ENCODE results near the gene ELMO1.
A peak's percentile ranks its signal among the peaks of the same experiment; 100 is the strongest.

ELMO1 gene

DNA sequence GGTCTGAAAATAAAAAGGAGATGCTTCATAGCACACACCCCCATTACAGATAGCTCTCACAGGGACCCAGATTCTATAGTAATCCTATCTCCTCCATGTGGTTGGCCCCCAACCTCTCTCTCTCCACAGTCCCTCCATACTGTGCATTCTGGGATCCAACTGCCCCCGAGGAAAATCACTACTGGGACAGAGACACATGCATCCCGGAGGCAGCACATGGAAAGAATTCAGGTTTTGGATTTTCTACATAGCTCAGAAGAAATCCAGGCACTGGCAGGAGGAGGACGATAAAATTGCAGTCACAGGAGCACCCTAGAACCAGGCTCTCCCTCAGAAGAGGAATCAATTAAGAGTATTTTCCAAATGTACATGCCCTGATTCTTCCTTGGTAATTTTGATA, 239.5 kb downstream of the ELMO1 start:
- DNase-seq: no peak

DNA sequence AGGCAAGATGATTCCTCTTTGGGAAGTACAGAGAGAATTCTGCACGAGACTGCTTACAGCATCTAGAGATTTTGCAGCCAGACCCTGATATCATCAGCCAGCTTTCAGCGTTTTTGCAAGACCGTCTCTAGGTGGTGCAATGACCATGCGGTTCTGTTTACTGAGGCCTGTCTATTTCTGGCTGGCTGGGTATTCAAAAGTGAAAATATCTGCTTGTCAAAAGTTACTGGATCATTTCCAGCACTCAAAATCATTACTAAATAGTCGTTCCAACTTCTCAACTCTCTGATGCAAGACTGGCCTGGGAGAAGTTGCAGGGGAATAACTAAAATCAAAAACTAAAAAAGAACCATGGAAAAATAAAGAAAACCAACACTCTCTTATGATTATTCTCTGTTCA, 240.1 kb downstream of the ELMO1 start:
- DNase-seq: peak; percentile 24

DNA sequence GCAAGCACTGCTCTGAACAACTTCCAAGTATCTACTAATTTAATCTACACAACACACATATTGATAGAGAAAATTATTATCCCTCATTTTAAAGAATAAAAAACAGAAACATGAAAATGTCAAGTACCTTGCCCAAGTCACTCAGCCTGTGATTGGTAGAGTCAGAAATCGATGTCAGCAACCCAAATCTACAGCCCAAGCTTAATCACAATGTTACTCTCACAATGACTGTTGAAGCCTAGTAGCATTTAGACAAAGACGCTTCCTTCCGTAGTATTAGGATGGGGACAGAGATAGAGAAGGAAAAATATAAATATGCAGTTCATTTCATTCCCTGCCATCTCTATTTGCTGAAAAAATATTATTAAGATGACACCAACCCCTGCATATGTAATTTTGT, 242.5 kb downstream of the ELMO1 start:
- no peak for DNase-seq

DNA sequence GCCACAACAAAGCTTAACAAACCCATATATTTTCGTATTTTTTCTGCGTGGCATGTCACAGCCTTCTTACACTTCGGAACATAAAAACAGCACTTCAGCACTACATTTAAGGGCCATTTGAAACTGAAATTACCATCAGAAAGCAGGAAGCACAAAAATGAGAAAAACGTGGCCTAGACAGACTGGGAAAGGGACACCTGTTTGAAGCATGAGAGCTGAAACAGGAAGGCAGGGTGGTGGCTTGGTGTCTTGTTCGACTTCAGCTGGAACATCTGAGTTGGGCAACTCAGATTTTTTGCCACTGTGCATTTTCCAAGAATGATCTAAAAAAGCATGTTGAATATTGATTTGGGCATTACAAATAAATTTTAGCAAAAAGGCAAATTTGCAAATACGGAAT, 243.2 kb downstream of the ELMO1 start:
- DNase-seq: no peak

DNA sequence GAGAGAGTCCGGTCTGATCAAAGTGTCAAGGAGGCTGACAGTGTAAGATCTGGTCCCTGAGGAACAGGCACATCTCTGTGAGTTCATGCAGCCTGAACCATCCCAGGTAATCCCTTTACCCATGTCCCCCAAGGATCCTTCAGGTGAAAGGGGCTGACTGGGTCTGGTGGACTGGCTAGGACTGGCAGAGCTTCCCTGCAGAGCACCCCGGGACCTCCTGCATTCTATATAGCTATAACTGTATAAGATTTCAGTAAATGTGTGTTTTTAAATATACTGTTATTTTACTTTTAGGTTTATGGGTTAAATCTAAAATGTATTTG, 246.8 kb downstream of the ELMO1 start:
- DNase-seq: no peak

DNA sequence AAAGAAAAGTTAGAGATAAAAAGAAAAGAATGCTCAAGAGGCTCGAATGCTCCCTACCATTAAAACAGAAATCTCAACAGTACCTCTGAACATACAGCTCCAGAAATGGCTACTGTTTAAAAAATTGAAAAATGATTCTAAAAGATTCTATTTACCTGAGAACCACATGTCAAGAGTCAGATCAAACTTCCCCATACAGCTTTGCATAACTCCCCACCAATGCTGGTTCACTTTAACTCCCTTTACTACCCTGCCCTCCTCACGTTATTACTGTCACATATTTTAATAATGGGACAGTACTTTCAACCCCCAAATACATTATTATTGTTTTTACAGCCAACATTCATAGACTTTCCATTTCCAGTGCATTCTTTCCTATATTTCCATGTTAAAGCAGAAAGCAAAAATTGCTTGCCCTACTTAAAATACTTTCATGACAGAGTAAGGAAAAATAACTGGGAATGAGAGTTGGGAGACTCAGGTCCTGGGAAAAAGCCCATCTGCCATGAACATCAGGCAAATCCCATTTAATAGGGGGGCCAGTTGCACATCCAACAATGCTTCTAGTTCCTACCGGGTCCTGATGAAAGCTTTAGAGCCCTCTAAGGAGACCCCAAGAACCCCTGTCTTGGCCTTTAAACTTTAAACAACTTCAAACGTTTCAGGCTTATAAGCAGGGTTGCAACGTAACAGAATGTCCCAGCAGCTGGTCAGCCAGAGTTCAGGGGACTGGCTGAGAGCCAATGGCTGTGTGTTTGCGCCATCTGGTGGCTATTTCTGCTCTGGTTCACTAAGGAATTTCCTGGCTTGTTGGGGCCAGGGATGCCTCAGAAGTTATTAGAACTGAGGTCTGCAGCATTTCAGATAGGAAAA, 247.4 kb downstream of the ELMO1 start:
- DNase-seq: peak; percentile 15

DNA sequence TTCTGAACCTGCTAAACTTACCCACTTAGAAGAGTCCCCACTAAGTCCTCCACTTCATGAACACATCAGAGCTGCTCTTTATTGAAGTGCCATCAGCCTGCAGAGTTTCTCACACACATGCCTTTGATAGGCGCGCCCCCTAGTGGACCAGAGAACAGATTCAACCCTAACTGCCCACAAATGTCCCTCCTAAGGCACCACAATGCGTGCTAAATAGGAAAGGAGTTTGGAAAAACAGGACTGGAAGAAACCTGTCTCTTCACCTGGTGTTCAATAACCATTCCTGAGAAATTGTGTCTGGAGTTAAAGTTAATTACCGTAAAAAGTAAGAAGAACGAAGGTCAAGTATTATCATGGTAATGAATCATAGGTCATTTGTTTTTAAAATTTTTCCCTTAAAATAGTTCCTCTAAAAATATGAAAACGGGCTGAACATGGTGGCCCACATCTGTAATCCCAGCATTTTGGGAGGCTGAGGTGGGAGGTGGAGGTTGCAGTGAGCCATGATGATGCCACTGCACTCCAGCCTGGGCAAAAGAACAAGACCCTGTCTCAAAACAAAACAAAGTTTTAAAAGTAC, 249.7 kb downstream of the ELMO1 start:
- peak; percentile 65 for DNase-seq

DNA sequence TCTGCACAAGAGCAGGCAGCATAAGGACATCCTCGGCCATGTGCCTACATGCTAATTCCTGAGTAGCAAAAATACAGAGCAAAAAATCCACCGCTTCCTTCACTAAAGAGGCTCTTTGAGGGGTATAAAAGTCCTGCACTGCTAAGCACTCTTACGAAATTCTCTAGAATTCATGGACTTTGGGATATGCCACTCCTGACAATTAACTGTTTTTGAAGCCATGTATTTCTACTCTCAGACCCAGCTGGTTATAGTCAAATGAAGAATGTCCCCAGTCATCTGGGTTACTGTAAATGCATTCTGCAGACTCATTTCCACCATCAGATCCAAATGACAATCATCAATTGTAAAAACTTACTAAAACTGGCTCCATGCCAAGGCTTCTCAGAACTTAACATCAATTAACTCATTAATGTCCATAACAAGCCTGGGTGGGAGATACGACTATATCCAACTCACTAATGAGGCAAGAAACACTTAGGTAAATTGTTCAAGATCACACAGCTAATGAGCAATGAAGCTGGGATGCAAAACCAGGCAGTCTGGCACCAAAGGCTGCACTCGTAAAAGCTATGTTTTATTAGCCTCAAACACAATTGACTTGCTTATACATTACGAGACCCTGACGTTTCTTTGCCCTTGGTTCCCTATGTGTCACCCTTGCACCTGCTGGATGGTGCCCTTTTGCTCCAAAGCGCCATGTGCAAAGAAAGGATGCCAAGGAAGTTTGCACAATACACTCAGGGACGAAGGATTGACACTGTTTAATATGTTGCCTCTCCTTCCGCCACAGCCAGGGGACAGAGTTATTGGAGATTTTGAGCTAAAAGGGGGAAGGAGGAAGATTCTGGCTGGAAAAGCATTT, 250.4 kb downstream of the ELMO1 start:
- DNase-seq: no peak

DNA sequence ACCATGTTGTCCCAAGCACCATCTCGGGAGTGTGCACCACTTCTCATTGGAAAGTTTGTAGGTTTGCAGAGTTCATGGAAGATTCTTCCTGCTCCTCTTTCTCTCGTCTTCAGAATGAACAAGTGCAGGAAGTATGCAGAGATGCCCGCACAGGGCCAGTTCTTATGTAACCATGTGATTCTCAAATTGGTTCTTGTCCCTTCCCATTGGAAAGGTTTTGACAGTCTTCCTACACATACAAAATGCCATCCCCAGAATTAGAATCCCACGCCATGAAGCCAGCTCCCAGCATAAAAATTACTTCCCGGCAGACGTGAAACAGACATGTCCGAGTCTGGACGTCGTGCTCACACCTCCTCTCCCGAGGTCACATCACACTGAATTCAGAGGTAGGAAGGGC, 251.6 kb downstream of the ELMO1 start:
- DNase-seq: no peak

DNA sequence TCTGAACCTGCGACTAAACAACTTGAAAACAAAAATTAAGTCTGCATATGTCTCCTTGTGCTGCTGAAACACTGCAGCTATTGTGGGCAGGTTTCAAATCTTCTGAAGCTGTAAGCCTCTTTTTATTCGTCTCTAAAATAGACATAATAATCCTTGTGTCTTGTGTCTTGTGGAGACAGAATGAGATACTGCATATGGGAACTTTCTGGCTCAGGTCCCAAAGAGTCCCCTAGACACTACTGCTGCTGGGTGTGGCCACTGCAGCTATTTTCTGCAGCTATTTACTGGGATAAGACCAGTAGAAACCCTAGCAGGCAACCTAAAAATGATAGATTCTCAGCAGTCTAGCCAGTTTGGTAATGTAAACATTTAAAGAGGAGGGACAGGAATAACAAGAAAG, 252.0 kb downstream of the ELMO1 start:
- no peak for DNase-seq

DNA sequence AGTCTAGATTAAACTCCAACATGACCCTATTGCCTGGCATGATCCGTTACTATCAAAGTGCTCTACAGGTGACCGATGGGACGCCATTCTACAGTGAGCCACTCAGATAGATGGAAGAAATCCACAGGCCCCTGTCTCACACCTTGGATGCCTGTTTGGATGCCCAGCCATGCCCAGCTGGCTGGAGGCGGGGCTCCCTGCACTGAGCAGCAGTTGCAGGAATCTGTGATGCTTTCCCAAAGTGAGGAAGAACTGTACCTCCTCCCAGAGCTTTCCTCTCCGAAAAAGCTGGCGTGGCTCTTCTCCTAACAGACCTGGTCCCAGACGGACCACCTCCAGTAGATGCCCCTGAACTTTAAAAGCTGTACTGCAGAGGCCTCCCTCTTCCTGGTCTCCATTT, 253.3 kb downstream of the ELMO1 start:
- DNase-seq: no peak

DNA sequence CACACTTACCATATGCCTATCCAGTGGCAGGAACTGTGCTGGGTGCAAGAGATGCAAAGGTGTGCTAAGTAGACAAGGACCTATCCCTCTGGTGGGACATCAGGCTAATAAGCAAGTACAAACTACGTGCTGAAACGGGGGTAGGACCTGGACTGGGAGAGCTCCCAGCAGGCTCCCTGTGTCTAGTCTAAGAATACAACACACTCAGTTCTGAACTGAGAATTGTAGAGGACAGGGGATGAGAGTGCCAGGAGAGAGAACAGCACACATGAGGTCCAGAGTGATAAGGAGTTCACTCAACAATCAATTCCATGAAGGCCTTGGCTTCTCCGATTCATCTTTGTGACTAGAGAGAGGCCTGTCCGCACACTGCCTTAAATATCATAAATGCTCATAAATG, 253.7 kb downstream of the ELMO1 start:
- DNase-seq: no peak

DNA sequence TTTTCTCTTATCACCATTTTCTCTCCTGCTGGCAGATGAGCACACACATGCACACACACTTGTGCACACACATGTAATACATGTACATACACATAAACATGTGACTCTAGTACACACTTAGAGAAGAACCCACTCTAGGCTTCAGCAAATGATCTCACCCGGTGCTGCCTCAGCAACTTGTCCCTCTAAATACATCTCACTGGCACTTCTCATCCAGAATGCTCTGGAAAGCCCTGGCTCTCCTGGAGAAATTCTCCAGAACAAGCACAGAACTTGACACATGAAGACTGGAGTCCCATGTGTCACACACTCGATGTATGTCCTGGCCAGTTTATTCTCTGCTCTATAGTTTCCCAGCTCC, 254.9 kb downstream of the ELMO1 start:
- DNase-seq: no peak

DNA sequence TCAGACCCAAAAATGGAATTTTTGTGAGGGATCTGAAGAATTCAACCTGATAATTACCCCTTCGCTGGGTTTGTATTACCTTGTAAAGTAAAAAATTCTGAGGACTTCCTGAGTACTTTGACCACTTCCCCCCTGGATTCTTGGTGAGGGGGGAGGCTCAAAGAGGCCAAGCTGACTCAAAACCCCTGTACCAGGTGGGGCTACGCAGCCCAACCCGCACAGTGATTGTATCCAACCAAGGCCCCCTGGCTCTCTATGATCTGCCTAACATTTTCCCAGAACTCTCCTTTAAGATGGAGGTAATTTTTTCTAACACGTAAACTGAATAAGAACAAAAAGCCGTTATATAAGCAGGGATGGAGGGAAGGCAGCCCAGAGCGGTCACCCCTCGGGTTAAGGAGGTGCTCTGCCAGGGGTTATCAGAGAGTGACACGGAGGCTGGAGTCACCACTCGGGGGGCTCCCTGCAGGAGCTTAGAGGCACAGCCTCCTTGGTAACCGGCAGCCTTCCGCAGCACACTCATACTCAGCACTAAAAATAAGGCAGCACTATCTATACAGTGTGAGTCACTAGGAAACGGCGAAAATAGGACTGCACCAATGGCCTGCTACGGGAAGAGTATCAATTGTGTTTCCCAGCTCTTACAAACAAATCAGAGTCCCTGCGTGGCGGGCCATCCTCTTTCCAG, 255.4 kb downstream of the ELMO1 start:
- no peak for DNase-seq

DNA sequence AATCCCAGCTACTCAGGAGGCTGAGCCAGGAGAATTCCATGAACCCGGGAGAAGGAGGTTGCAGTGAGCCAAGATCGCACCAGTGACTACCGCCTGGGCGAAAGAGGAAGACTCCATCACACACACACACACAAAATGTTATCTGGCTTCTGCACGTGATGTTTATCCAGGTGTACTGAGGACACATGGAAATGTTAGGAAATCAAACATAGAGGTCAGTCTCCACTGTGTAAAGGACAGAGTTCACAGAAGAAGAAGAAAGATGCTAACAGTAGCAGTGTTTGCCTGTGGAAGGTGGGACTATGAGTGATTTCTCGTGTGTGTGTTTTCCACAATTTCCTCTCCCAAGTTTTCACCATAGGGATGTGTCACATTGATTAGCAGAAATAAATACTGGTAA, 256.9 kb downstream of the ELMO1 start:
- DNase-seq: no peak

DNA sequence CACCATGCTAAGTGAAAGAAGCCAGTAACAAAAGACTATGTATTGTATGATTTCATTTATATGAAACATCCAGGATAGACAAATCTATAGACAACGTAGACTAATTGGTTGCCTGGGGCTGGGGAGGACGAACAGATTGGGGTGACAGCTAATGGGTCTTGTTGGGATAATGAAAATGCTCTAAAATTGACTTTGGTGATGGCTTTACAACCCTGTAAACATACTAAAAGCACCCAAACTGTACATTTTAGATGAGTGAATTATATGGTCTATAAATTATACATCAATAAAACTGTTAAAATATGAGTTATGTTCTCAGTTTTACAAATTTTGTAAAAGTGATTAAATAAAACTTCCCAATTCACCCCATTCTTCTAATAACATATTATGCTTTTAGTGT, 261.5 kb downstream of the ELMO1 start:
- DNase-seq: peak; percentile 89

DNA sequence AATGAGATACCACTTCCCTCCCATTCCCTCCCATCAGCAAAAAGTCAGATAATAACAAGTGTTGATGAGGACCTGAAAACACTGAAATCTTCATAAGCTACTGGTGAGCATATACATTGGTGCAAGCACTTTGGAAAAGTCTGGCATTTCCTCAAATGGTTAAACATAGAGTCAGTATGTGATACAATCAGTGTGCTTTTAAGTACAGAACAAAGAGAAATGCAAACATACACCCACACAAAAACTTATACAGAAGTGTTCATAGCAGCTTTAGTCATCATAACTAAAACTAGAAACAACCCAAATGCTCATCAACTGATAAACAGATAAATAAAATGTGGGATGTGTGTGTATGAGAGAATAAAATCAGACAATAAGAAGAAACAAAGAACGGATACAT, 261.9 kb downstream of the ELMO1 start:
- no peak for DNase-seq

DNA sequence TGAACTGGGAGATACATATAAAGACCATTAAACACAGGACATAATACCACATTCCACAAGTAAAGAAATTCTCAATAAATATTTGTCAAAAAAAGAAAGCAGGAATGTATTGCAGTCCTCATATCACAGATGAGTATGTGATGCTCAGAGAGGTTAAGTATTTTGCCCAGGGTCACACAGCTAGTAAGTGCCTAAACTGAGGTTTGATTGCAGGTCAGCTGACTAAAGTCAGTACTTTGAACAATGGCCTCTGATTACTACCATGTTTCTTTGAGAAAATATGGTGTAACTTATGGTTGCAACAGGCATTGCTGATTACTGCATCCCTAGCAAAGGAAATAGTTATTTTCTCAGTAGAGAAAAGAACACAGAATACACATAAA, 267.1 kb downstream of the ELMO1 start:
- no peak for DNase-seq

DNA sequence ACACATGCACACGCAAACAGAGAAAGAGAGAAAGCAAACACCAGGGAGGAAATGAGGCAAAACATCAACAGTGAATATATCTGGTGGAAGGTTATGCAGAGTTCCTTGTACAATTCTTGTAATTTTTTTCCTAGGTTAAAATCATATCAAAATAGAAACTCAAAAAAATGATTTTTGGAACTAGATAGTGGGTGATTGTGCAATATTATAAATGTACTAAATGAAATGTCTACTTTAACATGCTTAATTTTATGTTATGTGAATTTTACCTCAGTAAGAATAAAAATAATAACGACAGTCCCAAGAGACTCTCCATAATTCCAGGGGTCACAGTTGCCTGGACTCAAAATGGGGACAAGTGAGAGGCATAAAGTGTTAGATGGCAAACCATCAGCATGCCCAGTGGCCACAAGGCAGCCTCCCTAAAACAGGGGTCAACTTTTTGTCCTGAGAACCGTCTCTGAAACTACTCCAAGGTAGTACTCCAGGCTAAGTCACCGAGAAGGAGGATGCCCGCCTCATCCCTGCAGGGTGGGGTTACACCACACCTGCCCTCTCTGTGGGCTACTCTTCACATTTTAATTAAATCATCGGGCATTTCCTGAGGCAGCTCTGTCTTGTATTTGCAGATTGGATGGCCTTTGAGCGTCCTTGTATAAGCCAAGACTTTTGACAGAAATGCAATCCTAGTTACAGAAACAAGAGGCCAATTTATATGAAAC, 267.7 kb downstream of the ELMO1 start:
- no peak for DNase-seq

DNA sequence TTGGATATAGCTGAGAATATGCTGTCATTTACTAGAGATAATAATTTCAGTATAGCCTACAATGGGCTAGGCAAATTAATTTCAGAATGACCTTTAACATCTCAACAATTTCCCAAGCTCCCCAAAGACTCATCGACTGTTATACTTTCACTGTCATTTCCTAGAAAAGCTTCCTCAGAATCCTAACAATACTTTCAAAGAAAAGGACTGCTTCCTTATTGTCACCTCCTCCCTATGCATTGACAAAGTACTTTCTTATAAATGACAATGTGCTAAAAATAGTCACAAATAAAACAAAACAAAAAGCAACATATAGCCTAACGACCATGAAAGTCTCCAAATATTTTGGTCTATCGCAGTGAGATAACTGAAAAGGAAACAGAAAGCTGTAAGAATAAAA, 272.6 kb downstream of the ELMO1 start:
- DNase-seq: no peak

DNA sequence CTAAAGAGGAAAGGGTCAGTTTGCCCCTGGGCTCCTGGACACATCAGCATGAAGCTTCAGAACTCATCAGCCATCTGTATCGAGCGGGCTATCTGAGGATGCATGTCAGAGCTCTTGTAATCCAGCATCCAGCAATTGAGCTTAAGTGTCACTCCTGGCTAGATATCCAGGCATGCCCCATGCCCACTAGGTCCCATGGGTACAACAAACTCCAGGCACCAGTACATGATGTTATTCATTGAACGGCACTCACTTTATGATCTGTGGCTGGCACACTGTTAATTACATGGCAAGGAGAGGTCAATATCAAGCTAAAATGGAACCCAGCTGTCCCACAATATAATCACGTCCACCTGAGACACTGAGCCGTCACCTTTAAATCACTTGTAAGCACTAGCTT, 274.2 kb downstream of the ELMO1 start:
- no peak for DNase-seq

DNA sequence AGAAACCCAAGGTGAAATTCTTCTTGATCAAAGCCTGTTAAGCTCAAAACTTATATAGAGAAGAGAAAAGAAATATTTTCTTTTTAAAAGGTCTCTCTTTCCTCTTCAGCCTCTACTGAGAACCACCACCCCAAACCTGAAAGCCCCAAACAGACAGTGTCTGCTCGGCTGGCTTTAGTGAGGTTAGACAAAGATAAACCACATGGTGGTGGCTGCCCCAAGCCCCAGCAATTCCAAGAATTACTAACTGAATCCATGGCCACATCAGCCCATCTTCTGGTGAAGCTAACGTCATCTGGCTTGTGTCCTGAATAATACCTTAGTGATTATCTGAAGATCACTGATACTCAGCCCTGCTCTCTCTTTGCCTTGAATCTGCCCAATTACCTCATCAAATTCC, 275.0 kb downstream of the ELMO1 start:
- no peak for DNase-seq

DNA sequence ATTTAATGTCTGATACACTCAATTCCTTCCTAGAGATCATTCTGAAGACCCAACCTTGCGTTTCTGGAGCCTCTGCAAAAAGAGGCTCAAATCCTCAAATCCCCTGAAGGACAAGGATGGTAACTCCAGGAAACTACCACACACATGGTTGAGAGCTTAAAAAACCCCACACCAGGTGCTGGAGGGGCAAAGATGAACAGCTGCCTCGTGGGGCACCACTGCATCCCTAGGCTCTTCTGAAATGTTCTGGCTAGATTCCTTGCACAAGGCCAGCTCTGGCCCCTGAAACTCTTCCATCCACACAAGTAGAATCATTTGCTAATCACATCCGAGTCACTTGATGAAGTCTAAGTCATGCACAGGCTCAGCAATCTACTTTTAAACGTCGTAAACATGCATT, 286.6 kb downstream of the ELMO1 start:
- no peak for DNase-seq

Measured in NCI-H2081 treated with DMSO at 0.1 percent for 48 hours (cell line).